WTC11 (cell line): Measurements from ENCODE around the gene SCUBE1. TPM values are rescaled to one million over a fixed set of nuclear protein-coding genes. Genes with fewer than 3 reads are reported as not detected.
"Not testable (repeated sequence)": the region's sequence is repeated elsewhere in the genome, so short reads cannot be mapped to it uniquely, and the experiment has no call there.

Source experiments
- ATAC-seq: fragments of 200-7000 bp; cut with Tn5 transposase; 2 replicates; pipeline ENCODE4 v1.10.0; 2021; ENCODE audit warnings: mild to moderate bottlenecking, moderate library complexity
- CTCF ChIA-PET: fragments of 300-600 bp; sonication (Branson Sonifier 250); formaldehyde crosslinking; loops from one replicate; lab custom pipeline; 2021; ENCODE audit warnings: antibody characterized with exemption; lab: Charles Lee
- POLR2A ChIA-PET: fragments of 350-600 bp; sonication (Branson Sonifier 250); formaldehyde crosslinking; loops from one replicate; lab custom pipeline; 2021; ENCODE audit warnings: antibody characterized with exemption; lab: Charles Lee
- DNase-seq: peaks from one replicate; pipeline ENCODE4 v3.0.0; 2021; ENCODE audit warnings: low spot score
- H3K27ac Mint-ChIP-seq: 2 replicates; pipeline ENCODE4 v1.8.0; 2021; ENCODE audit warnings: mixed read lengths
- H3K27me3 Mint-ChIP-seq: 2 replicates; pipeline ENCODE4 v1.8.0; 2021; ENCODE audit warnings: low read depth, mild to moderate bottlenecking, moderate library complexity, mixed read lengths
- H3K36me3 Mint-ChIP-seq: 2 replicates; pipeline ENCODE4 v1.8.0; 2021; ENCODE audit warnings: mixed read lengths
- H3K4me1 Mint-ChIP-seq: 2 replicates; pipeline ENCODE4 v1.8.0; 2022; ENCODE audit warnings: mixed read lengths
- H3K4me3 Mint-ChIP-seq: 2 replicates; pipeline ENCODE4 v1.8.0; 2021; ENCODE audit warnings: mild to moderate bottlenecking, moderate library complexity, mixed read lengths
- H3K9me3 Mint-ChIP-seq: 2 replicates; pipeline ENCODE4 v1.8.0; 2021; ENCODE audit warnings: mixed read lengths
- CDX4 ChIP-seq: fragments of 250-450 bp; sonication (Bioruptor Pico); IDR thresholded peaks from 2 replicates; pipeline ENCODE4 v1.9.0; 2021; ENCODE audit warnings: moderate library complexity, mild to moderate bottlenecking, inconsistent platforms, borderline replicate concordance
- CREB1 ChIP-seq: sonication (generic); formaldehyde crosslinking; IDR thresholded peaks from 2 replicates; pipeline ENCODE4 v1.8.0; 2023; ENCODE audit warnings: mild to moderate bottlenecking, missing genetic modification reagents
- CREM ChIP-seq: sonication (generic); formaldehyde crosslinking; IDR thresholded peaks from 2 replicates; pipeline ENCODE4 v1.8.1; 2022; ENCODE audit warnings: mild to moderate bottlenecking, missing genetic modification reagents, moderate library complexity
- E2F5 ChIP-seq: sonication (generic); formaldehyde crosslinking; IDR thresholded peaks from 2 replicates; pipeline ENCODE4 v1.8.1; 2022; ENCODE audit warnings: mild to moderate bottlenecking, moderate library complexity, missing genetic modification reagents
- ESRRA ChIP-seq: sonication (generic); formaldehyde crosslinking; IDR thresholded peaks from 2 replicates; pipeline ENCODE4 v1.8.1; 2022; ENCODE audit warnings: mild to moderate bottlenecking, missing genetic modification reagents, borderline replicate concordance
- FOXP4 ChIP-seq: sonication (generic); formaldehyde crosslinking; IDR thresholded peaks from 2 replicates; pipeline ENCODE4 v1.8.0; 2022; ENCODE audit warnings: mild to moderate bottlenecking, missing genetic modification reagents
- IRF1 ChIP-seq: sonication (generic); formaldehyde crosslinking; IDR thresholded peaks from 2 replicates; pipeline ENCODE4 v1.8.0; 2023; ENCODE audit warnings: missing genetic modification reagents
- IRF2 ChIP-seq: sonication (generic); formaldehyde crosslinking; IDR thresholded peaks from 2 replicates; pipeline ENCODE4 v1.8.0; 2022; ENCODE audit warnings: low read depth, missing genetic modification reagents, borderline replicate concordance
- NR3C1 ChIP-seq: sonication (generic); formaldehyde crosslinking; conservative IDR thresholded peaks from 2 replicates; pipeline ENCODE4 v1.8.1; 2023; ENCODE audit warnings: low read depth, mild to moderate bottlenecking, missing genetic modification reagents
- PRDM15 ChIP-seq: sonication (generic); formaldehyde crosslinking; IDR thresholded peaks from 2 replicates; pipeline ENCODE4 v1.8.0; 2022; ENCODE audit warnings: missing genetic modification reagents
- SP1 ChIP-seq: sonication (generic); formaldehyde crosslinking; conservative IDR thresholded peaks from 2 replicates; pipeline ENCODE4 v1.8.1; 2022; ENCODE audit warnings: missing genetic modification reagents
- TP53 ChIP-seq: sonication (generic); formaldehyde crosslinking; IDR thresholded peaks from 2 replicates; pipeline ENCODE4 v1.8.1; 2023; ENCODE audit warnings: mild to moderate bottlenecking, missing genetic modification reagents
- ZNF671 ChIP-seq: fragments of 250-450 bp; sonication (Bioruptor Pico); IDR thresholded peaks from 2 replicates; pipeline ENCODE4 v1.8.0; 2021; ENCODE audit warnings: mild to moderate bottlenecking
- total RNA-seq: library from RNA; stranded (reverse); gene quantifications from 3 replicates; pipeline ENCODE4 v1.2.3, GENCODE V29; 2021
- TF ChIP-seq, protein P1 (sequence below): sonication (generic); formaldehyde crosslinking; IDR thresholded peaks from 2 replicates; pipeline ENCODE4 v1.8.0; 2022; ENCODE audit warnings: mild to moderate bottlenecking, missing genetic modification reagents
- TF ChIP-seq, protein P2 (sequence below): sonication (generic); formaldehyde crosslinking; IDR thresholded peaks from 2 replicates; pipeline ENCODE4 v1.8.1; 2023; ENCODE audit warnings: mild to moderate bottlenecking, missing genetic modification reagents, moderate library complexity
- TF ChIP-seq, protein P3 (sequence below): fragments of 250-450 bp; sonication (Bioruptor Pico); conservative IDR thresholded peaks from 2 replicates; pipeline ENCODE4 v1.9.0; 2021; ENCODE audit warnings: mild to moderate bottlenecking

Gene SCUBE1
- total RNA-seq, 1 experiment from 2014 or later: 6.9 TPM

- H3K9me3 Mint-ChIP-seq: no peaks in the 10 kb centered on the region
- H3K27me3 Mint-ChIP-seq: no peaks in the 10 kb centered on the region
- DNase-seq (no peak), ATAC-seq (no peak)
- no peak overlapping the region for H3K27ac Mint-ChIP-seq
- TF ChIP-seq, protein P1, sequence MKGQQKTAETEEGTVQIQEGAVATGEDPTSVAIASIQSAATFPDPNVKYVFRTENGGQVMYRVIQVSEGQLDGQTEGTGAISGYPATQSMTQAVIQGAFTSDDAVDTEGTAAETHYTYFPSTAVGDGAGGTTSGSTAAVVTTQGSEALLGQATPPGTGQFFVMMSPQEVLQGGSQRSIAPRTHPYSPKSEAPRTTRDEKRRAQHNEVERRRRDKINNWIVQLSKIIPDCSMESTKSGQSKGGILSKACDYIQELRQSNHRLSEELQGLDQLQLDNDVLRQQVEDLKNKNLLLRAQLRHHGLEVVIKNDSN (CRISPR knock-in tag): no peak
- TF ChIP-seq, protein P2, sequence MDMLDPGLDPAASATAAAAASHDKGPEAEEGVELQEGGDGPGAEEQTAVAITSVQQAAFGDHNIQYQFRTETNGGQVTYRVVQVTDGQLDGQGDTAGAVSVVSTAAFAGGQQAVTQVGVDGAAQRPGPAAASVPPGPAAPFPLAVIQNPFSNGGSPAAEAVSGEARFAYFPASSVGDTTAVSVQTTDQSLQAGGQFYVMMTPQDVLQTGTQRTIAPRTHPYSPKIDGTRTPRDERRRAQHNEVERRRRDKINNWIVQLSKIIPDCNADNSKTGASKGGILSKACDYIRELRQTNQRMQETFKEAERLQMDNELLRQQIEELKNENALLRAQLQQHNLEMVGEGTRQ (CRISPR knock-in tag): no peak
- no peak for TF ChIP-seq FOXP4
- TF ChIP-seq, protein P3, sequence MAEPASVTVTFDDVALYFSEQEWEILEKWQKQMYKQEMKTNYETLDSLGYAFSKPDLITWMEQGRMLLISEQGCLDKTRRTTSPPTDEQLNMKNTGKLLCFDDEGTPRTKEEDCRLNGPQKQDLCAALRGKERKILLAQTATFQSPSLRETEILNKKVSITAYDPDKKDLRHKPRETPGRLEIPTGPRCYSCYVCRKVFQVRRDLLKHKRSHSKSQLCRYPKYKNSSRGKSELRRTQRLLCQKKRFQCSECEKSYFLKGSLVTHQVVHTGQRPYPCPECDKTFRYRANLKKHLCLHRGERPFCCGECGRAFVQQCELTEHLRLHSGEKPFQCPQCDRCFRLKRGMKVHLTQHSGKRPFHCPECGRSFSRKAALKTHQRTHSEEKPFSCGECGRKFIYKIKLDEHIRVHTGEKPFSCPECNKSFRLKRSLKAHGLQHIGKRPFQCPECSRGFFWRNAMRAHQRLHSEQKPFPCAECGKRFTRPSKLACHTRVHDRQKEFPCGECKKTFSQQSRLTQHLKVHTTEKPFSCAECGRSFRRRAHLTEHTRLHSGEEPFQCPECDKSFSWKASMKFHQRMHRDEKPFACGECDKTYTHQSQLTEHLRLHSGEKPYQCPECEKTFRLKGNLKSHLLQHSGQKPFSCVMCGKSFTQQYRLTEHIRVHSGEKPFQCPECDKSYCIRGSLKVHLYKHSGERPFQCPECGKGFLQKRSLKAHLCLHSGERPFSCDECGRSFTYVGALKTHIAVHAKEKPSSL (CRISPR knock-in tag): no peak
- no peak for TF ChIP-seq IRF2 (CRISPR knock-in tag)
- TF ChIP-seq E2F5 (CRISPR knock-in tag): no peak
- TF ChIP-seq CREM (CRISPR knock-in tag): no peak
- CTCF ChIA-PET: no interaction called here
- no peak overlapping the region for H3K4me3 Mint-ChIP-seq
- no peaks in the 10 kb centered on the region for H3K36me3 Mint-ChIP-seq
- POLR2A ChIA-PET: no interaction called here
- peaks cover 35% of the 10 kb centered on the region for H3K4me1 Mint-ChIP-seq
Measured at GRCh38 chr22:43281394-43281793, 61.8 kb downstream of the SCUBE1 start.

- H3K27me3 Mint-ChIP-seq, H3K9me3 Mint-ChIP-seq, H3K4me3 Mint-ChIP-seq, H3K36me3 Mint-ChIP-seq, POLR2A ChIA-PET, ATAC-seq, H3K27ac Mint-ChIP-seq, DNase-seq: not testable (repeated sequence)
- peaks cover 42% of the 10 kb centered on the region for H3K4me1 Mint-ChIP-seq
- CTCF ChIA-PET: interaction anchor here (2.8 to 15.6 kb wide), 2 partner anchors 49 to 65 kb away, joined by 10 to 486 read pairs; partner anchors contain the start of gene SCUBE1
Measured at GRCh38 chr22:43280523-43280886, 62.7 kb downstream of the SCUBE1 start.

GRCh38 chr22:43279867-43280522 is 63.2 kb downstream of the SCUBE1 start:
- no peaks in the 10 kb centered on the region for H3K36me3 Mint-ChIP-seq
- H3K9me3 Mint-ChIP-seq: no peaks in the 10 kb centered on the region
- peaks cover 47% of the 10 kb centered on the region for H3K4me1 Mint-ChIP-seq
- ATAC-seq (peak; percentile 44), DNase-seq (peak; percentile 32)
- H3K27ac Mint-ChIP-seq: no peak overlapping the region
- no peak overlapping the region for H3K4me3 Mint-ChIP-seq
- POLR2A ChIA-PET: interaction anchor here (0.5 to 1.3 kb wide), 3 partner anchors 22 to 355 kb away, joined by 3 to 4 read pairs (median 3); no protein-coding TSS in a partner anchor
- CTCF ChIA-PET: interaction anchor here (1.0 to 15.6 kb wide), 5 partner anchors 10 to 65 kb away, joined by 4 to 486 read pairs (median 10); partner anchors contain the start of gene SCUBE1
- no peaks in the 10 kb centered on the region for H3K27me3 Mint-ChIP-seq
- TF ChIP-seq IRF1 (CRISPR knock-in tag) (no peak), SP1 (CRISPR knock-in tag) (no peak), ZNF671 (CRISPR knock-in tag) (no peak), TP53 (CRISPR knock-in tag) (no peak), PRDM15 (CRISPR knock-in tag) (no peak), ESRRA (no peak), CREB1 (no peak), NR3C1 (CRISPR knock-in tag) (no peak), CDX4 (CRISPR knock-in tag) (no peak)
